ENCODE measurements around the gene RABGGTA.

RABGGTA gene

DNA sequence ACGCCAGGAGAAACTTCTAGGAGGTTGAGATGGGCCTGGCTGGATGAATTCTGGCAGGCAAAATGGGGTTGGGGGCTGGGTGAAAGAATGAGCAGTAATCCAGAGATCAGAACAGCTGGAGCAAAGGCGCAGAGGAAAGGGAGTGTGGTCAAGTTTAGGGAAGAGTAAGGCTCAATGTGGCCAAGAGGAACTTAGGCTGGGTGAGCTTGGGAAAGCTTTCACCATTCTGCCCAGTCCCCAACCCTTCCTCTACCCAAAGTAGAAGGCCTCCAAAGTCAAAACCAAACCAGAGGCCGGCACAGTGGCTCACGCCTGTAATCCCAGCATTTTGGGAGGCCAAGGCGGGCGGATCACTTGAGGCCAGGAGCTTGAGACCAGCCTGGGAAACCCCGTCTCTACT, 10.2 kb upstream of the RABGGTA start:
- intact Hi-C loops (cut with DNase I) = no loop called here
- peak in 2 of 10 donors; percentile 25 to 41 for DNase-seq

DNA sequence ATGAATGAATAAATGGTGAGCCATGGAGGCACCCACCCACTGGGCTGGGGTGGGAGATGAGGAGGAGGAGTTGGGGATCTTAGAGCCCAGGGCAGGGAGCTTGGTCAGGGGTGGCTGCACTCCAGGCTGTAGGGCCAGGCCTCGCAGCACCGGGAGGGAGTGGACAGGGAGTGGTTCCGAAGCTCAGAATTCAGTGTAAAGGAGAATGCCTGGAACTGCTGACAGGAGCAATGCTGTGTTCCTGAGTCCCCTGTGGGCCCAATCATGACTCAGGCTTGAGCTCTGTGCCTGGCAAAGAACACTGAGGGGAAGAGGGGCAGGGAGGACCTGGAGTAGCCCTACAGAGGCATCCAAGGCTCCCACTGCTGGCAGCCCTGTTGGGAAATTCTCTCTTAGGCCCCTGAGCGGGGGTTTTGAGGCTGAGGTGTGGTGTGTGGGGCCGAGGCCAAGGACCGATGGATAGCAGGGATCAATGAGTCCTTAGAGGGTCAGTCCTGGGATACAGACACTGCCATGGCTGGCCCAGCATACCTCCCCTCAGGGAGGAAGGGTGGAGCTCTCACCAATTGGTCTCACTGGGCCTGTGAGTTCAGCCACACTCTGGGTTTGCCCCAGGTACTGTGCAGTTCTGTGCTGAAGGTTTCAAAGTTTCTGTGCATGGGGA, 9.5 kb upstream of the RABGGTA start:
- intact Hi-C loops (cut with DNase I) = no loop called here
- peak in 3 of 10 donors; percentile 32 to 68 (median 42) for DNase-seq

- intact Hi-C loops (cut with DNase I) = no loop called here
These were observed 8.1 kb upstream of the RABGGTA start for GRCh38 chr14:24279301-24280186.

DNA sequence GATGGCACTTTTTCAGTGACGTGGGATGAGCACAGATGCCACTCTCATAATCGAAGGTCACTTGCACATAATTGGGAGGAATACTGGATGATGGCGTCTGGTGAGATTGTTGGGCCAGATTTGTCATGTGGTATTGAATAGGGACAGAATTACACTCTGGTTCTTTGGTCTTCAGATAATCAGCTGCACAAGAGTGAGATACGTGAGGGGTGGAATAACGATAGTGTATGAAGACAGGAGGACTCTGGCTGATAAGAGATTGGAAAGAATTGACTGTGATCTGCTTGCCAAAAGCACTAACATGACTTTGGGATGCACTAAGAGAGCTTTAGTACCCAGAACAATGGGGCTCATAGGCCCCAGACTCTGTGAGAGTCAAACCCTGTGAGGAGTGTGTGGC, 7.0 kb upstream of the RABGGTA start:
- intact Hi-C loops (cut with DNase I) = no loop called here
- DNase-seq = no peak

More at GRCh38 chr14:24279301-24280186, 8.1 kb upstream of the RABGGTA start:
- peak in 7 of 10 donors; percentile 32 to 92 (median 50) for DNase-seq

GRCh38 chr14:24277606-24278321, 6.4 kb upstream of the RABGGTA start:
- intact Hi-C loops (cut with DNase I) = no loop called here
- DNase-seq = peak in 3 of 10 donors; percentile 45 to 81 (median 52)

DNA sequence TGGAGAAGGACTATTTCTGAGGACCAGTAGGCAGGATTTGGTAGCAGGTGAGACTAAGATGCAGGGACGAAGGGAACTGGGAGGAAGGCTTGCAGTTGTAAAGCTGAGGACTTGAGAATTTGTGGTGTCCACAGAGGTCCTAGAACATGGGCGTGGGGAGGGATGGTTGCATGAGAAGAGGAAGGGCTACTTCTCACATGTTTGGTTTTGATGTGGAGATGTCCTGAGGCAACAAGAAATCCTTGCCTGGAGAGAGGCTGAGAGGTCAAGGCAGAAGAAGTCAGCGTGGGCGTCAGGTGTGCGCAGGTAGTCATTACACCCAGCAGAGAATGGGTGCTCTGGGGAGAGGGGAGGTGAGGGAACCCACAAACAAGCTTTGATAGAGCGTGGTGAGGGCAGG, 5.7 kb upstream of the RABGGTA start:
- intact Hi-C loops (cut with DNase I) = no loop called here
- peak in 3 of 10 donors; percentile 3 to 45 (median 21) for DNase-seq

- DNase-seq = peak in 3 of 10 donors; percentile 7 to 42 (median 35)
- intact Hi-C loops (cut with DNase I) = no loop called here
These were observed 2.7 kb upstream of the RABGGTA start for GRCh38 chr14:24274101-24274543.

DNA sequence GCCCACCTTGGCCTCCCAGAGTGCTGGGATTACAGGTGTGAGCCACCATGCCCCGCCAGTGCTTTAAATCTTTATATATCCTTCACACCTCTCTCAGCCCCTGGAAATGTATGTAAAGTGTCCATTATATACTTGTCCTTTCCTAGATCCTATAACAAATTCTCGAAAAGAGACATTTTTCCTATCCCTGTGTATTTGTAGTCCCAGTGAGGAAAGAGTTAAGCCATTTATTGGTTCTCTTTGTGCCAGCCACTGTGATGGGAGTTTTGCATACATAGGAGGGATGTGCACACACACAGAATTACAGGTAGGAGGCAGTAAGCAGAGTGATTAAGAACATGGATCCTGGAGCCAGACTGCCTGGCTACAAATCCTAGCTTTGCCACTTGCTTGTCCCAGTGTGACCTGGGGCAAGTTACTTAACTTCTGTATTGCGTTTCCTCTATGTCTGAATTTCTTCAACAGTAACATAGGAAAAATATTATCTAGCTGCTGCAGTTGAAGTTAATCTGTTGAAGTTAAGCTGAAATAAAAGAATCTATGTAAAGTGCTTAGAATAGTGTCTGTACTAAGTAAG, 2.1 kb upstream of the RABGGTA start:
- peak in 2 of 10 donors; percentile 7 to 35 for DNase-seq

GRCh38 chr14:24272467-24272866, 1.1 kb upstream of the RABGGTA start:
- intact Hi-C loops (cut with DNase I) = no loop called here
- DNase-seq = no peak

More for the DNA sequence above, 2.1 kb upstream of the RABGGTA start:
- intact Hi-C loops (cut with DNase I) = no loop called here

DNA sequence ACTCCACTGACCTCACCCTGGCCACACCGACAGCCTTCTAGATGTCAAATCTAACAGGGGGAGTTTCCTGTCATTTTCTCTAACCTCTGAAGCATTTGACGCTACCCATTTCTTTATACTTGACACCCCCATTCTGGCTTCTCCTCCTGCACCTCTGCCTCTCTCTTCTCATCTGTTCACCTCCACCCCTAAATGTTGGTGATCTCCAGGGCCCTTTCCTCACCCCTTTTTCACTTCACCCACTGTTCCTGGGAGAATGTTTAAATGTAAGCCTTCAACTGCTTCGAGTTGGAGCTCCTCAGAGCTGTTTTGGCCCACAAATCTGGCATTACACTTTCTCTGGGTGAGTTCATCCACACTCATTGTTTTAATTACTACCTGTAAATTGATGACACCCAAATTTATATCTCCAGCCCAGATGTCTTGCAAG, 452 bp upstream of the RABGGTA start:
- intact Hi-C loops (cut with DNase I) = loop anchor here (1.0 to 2.0 kb wide), 2 partner anchors 27 to 29 kb away; partner anchors contain the start of genes DHRS1, NOP9 and TINF2
- no peak for DNase-seq

GRCh38 chr14:24270537-24271133, 762 bp downstream of the RABGGTA start:
- intact Hi-C loops (cut with DNase I) = loop anchor here (1.0 to 2.0 kb wide), 2 partner anchors 28 to 29 kb away; partner anchors contain the start of genes DHRS1, NOP9 and TINF2
- DNase-seq = peak in 1 of 10 donors; percentile 66

GRCh38 chr14:24269910-24270536, 1.4 kb downstream of the RABGGTA start:
- intact Hi-C loops (cut with DNase I) = loop anchor here (2.0 kb wide), 1 partner anchor 27 kb away; the partner anchor contains the start of gene TINF2
- DNase-seq = peak in 2 of 10 donors; percentile 39 to 56

DNA sequence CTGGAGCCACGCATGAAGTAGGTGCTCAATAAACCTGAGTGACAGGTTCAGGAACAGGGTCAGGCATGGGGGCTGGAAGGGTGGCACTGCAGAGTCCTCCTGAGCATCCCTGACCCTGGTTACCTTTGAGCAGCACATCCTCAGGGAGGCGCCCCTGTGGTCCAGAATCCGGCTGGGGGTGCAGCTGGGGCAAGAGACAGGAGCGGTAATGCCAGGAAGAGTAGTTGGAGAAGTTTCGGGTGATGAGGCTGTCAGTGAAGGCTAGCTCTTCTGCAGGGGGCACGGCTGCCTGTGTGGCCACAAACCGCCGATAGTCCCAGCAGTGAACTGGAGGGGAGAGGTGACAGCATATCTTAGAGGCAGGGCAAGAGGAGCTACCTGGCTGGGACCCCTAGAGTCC, 2.0 kb downstream of the RABGGTA start:
- peak in 2 of 10 donors; percentile 23 to 44 for DNase-seq
- intact Hi-C loops (cut with DNase I) = no loop called here

DNA sequence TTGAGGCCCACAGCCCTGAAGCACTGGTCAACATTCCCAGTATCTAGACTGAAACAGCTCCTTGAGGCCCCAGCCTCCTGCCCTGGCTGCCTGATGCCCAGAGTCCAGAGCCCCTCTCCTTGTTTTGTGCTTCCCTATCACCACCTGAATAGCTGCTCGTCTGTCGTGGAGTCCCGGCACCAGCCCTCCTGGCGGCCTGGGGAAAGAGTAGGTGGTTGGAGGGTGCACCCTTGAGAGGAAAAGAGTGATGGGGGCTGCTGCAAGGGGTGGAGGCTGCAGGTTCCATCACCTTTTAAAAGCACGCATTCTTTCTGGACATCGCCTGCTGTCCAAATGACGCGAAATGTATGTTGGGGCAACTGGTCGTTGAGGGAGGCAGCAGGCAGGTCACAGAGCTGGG, 3.2 kb downstream of the RABGGTA start:
- intact Hi-C loops (cut with DNase I) = no loop called here
- peak in 2 of 10 donors; percentile 24 to 38 for DNase-seq

GRCh38 chr14:24267516-24267915, 3.9 kb downstream of the RABGGTA start:
- intact Hi-C loops (cut with DNase I) = no loop called here
- peak in 2 of 10 donors; percentile 33 to 62 for DNase-seq

- intact Hi-C loops (cut with DNase I) = no loop called here
- DNase-seq = peak in 2 of 10 donors; percentile 24 to 41
These were observed 4.8 kb downstream of the RABGGTA start for GRCh38 chr14:24266344-24267244.

GRCh38 chr14:24264298-24264697, 7.1 kb downstream of the RABGGTA start:
- intact Hi-C loops (cut with DNase I) = no loop called here
- DNase-seq = peak in 2 of 10 donors; percentile 22 to 41

GRCh38 chr14:24263848-24264247, 7.5 kb downstream of the RABGGTA start:
- intact Hi-C loops (cut with DNase I) = no loop called here
- DNase-seq = peak in 1 of 10 donors; percentile 3

Data from posterior cingulate gyrus (tissue), 11 donors.